Activated naive CD8-positive, alpha-beta T cell treated with anti-CD3 and anti-CD28 coated beads, Interleukin-2, amount 10 ng/mL, durations not matched to agents 7 days and 5 days (primary cell): ENCODE data around the gene TMEM245. TPM values are rescaled to one million over a fixed set of nuclear protein-coding genes. Genes with fewer than 3 reads are reported as not detected.
A peak's percentile ranks its signal among the peaks of the same experiment; 100 is the strongest.

ENCODE experiments used
- ATAC-seq: fragments of 150-1000 bp; cut with Tn5 transposase; one replicate; pipeline ENCODE4 v1.10.0; 2021; ENCODE audit warnings: low read depth, moderate library complexity
- POLR2A ChIA-PET: fragments of 350-600 bp; sonication (Branson Sonifier 250); formaldehyde crosslinking; loops from one replicate; lab custom pipeline; 2021; ENCODE audit warnings: antibody characterized with exemption; lab: Charles Lee
- DNase-seq: peaks from one replicate; pipeline ENCODE4 v3.0.0; 2021
- H3K27ac Mint-ChIP-seq: one replicate; pipeline ENCODE4 v1.8.0; 2022; ENCODE audit warnings: mild to moderate bottlenecking, mixed read lengths
- H3K27me3 Mint-ChIP-seq: one replicate; pipeline ENCODE4 v1.8.0; 2022; ENCODE audit warnings: mild to moderate bottlenecking, moderate library complexity, mixed read lengths
- H3K36me3 Mint-ChIP-seq: one replicate; pipeline ENCODE4 v1.8.0; 2021; ENCODE audit warnings: mild to moderate bottlenecking, mixed read lengths
- H3K4me1 Mint-ChIP-seq: one replicate; pipeline ENCODE4 v1.8.0; 2021; ENCODE audit warnings: mixed read lengths
- H3K4me3 Mint-ChIP-seq: one replicate; pipeline ENCODE4 v1.8.0; 2022; ENCODE audit warnings: mild to moderate bottlenecking, moderate library complexity, mixed read lengths
- H3K9me3 Mint-ChIP-seq: one replicate; pipeline ENCODE4 v1.8.0; 2021; ENCODE audit warnings: mixed read lengths
- total RNA-seq, 2 experiments: library from RNA; stranded (reverse); gene quantifications; one replicate each; pipeline ENCODE4 v1.2.3, GENCODE V29; 2021

Gene TMEM245
- total RNA-seq, 2 experiments from 2014 or later, result 42.8 to 45.7 TPM

DNA sequence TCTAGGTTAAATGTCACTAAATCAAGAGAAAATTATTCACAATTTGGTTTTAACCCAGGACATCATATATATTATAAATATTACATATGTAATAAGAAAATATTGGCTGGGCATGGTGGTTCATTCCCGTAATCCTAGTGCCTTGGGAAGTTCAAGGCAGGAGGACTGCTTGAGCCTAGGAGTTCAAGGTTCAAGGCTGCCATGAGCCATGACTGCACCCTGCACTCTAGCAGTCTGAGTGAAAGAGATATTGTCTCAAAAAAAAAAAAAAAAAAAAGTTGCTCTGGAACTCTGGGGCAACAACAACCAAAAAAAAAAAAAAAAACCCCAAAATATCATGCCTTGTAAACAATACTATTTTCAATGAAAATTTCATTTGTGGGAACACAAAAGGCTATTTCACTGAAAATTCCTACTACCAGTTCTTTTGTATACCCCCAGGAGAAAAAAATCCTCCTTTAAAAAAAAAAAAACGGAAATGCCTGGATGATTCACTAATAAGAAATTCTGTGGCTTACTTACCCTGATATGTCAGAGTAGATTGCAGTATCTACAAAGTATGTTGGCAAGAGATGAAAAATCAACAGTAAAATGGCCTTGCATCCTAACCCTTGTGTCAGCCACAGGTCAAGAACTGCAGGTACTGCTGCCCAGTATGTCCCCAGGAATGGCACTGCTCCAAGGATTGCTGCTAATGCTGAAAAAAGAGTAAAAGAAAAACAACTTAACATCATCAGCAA is 83.9 kb downstream of the TMEM245 start:
- Mint-ChIP-seq H3K4me3 (no peak overlapping the region), H3K27ac (no peak overlapping the region)
- POLR2A ChIA-PET, result no interaction called here

DNA sequence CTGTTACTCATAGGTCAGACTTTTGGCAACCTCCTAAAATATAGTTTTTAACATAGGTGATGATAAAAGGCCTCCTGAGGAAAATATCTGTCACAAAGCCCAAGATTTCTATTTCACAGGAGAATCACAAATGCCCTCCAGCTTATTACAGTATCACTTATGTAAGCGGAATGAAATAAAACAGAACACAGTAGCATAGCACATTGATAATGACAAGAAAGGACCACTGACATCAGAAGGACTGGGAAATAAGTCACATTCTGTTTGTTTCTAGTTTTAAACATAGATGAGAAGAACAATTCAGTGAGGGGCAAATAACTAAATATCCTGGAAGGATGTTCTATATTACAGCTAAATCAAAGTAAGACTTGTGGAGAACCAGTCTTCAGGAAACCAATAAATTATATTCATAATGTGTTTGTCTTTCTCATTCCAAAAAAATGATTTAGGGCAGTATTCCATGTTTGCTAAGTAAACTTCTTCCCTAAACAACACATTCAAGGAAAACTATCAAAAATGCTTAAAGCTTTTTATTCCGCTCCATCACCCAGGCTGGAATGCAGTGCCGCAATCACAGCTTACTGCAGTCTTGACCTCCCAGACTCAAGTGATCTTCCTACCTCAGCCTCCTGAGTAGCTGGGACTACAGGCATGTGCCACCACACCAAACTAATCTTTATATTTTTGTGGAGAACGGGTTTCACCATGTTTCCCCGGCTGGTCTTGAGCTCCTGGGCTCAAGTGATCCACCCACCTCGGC is 85.6 kb downstream of the TMEM245 start:
- Mint-ChIP-seq H3K9me3 (no peaks in the 10 kb centered on the region), H3K27me3 (no peaks in the 10 kb centered on the region), H3K27ac (peak overlapping the region; percentile 54), H3K4me1 (no peaks in the 10 kb centered on the region), H3K4me3 (no peak overlapping the region), H3K36me3 (peaks cover 16% of the 10 kb centered on the region)
- POLR2A ChIA-PET, result no interaction called here
- ATAC-seq (no peak), DNase-seq (no peak)

More for the DNA sequence above, 83.9 kb downstream of the TMEM245 start:
- Mint-ChIP-seq H3K9me3 (no peaks in the 10 kb centered on the region), H3K36me3 (peaks cover 17% of the 10 kb centered on the region), H3K4me1 (no peaks in the 10 kb centered on the region), H3K27me3 (no peaks in the 10 kb centered on the region)
- no peak for DNase-seq
- no peak for ATAC-seq

DNA sequence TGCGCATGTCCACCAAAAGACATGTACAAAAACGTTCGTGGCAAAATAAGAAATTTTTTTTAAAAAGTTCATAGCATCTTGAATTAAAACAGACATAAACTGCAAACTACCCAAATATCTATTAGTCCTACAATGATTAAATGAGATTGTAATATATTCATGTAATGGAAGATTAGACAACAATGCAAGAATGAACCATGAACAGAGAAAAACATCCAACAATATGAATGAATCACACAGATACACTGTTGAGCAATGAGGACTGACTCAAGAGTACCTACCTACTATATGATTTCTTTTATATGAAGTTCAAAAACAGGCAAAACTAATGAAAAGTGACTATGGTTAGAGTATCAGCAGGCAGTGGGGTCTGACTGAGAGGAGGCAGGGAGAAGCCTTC is 88.5 kb downstream of the TMEM245 start:
- peaks cover 13% of the 10 kb centered on the region for H3K36me3 Mint-ChIP-seq
- no peak for ATAC-seq
- POLR2A ChIA-PET, result no interaction called here
- DNase-seq, result no peak
- no peak overlapping the region for H3K4me3 Mint-ChIP-seq
- no peak overlapping the region for H3K27ac Mint-ChIP-seq
- H3K9me3 Mint-ChIP-seq, result no peaks in the 10 kb centered on the region
- H3K27me3 Mint-ChIP-seq, result no peaks in the 10 kb centered on the region
- H3K4me1 Mint-ChIP-seq, result peaks cover 3% of the 10 kb centered on the region

GRCh38 chr9:109030426-109030825 is 89.3 kb downstream of the TMEM245 start:
- no peaks in the 10 kb centered on the region for H3K27me3 Mint-ChIP-seq
- no peaks in the 10 kb centered on the region for H3K9me3 Mint-ChIP-seq
- no peak overlapping the region for H3K27ac Mint-ChIP-seq
- peaks cover 9% of the 10 kb centered on the region for H3K36me3 Mint-ChIP-seq
- ATAC-seq (no peak), DNase-seq (no peak)
- POLR2A ChIA-PET, result no interaction called here
- no peak overlapping the region for H3K4me3 Mint-ChIP-seq
- peaks cover 3% of the 10 kb centered on the region for H3K4me1 Mint-ChIP-seq

DNA sequence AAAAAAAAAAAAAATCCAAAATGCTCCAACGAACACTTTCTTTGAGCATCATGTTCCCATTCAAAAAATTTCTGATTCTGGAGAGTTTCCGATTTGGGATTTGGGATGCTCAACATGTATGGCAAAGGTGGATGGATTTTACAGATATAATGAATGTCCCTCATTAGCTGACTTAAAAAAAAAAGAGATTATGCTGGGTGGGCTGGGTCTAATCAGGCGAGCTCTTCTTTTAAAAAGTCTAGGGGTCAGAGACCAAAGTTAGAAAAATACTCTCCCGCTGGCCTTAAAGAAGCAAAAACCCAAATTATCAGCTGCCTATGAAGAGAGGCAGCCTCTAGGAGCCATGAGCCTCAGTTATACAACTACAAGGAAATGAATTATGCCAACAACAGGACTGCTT is 91.3 kb downstream of the TMEM245 start:
- POLR2A ChIA-PET, result no interaction called here
- H3K4me1 Mint-ChIP-seq, result peaks cover 3% of the 10 kb centered on the region
- H3K9me3 Mint-ChIP-seq, result no peaks in the 10 kb centered on the region
- H3K27ac Mint-ChIP-seq, result no peak overlapping the region
- no peaks in the 10 kb centered on the region for H3K27me3 Mint-ChIP-seq
- no peak for DNase-seq
- no peak overlapping the region for H3K4me3 Mint-ChIP-seq
- no peak for ATAC-seq
- peaks cover 6% of the 10 kb centered on the region for H3K36me3 Mint-ChIP-seq

GRCh38 chr9:109027176-109027575 is 92.6 kb downstream of the TMEM245 start:
- no peak overlapping the region for H3K27ac Mint-ChIP-seq
- H3K36me3 Mint-ChIP-seq, result peaks cover 6% of the 10 kb centered on the region
- DNase-seq (no peak), ATAC-seq (no peak)
- no peaks in the 10 kb centered on the region for H3K27me3 Mint-ChIP-seq
- H3K4me1 Mint-ChIP-seq, result peaks cover 3% of the 10 kb centered on the region
- no peaks in the 10 kb centered on the region for H3K9me3 Mint-ChIP-seq
- POLR2A ChIA-PET, result no interaction called here
- no peak overlapping the region for H3K4me3 Mint-ChIP-seq

GRCh38 chr9:109026306-109026705 is 93.4 kb downstream of the TMEM245 start:
- ATAC-seq (no peak), DNase-seq (no peak)
- no peak overlapping the region for H3K27ac Mint-ChIP-seq
- H3K36me3 Mint-ChIP-seq, result peaks cover 3% of the 10 kb centered on the region
- POLR2A ChIA-PET, result no interaction called here
- no peaks in the 10 kb centered on the region for H3K27me3 Mint-ChIP-seq
- H3K4me3 Mint-ChIP-seq, result no peak overlapping the region
- H3K9me3 Mint-ChIP-seq, result no peaks in the 10 kb centered on the region
- peaks cover 3% of the 10 kb centered on the region for H3K4me1 Mint-ChIP-seq

DNA sequence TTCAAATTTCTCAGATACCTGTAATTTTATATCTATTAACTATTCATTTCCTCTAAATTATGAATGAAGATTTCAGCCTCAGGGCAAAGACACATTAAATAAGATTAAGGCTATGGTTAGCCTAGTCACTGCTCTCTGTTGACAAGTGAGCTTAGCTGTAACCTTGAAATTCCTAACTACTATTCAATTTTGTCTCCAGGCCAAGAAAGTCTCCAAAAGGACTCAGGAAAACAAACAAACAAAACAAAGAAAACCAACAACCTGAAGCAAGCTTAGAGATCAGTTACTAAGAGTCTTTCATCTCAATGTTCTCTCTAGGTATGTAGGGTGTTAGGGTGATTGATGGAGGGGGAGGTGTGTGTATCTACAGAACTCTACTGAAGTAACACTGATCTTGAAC is 96.9 kb downstream of the TMEM245 start:
- ATAC-seq (no peak), DNase-seq (no peak)
- peaks cover 9% of the 10 kb centered on the region for H3K4me1 Mint-ChIP-seq
- POLR2A ChIA-PET, result no interaction called here
- H3K4me3 Mint-ChIP-seq, result no peak overlapping the region
- H3K27ac Mint-ChIP-seq, result no peak overlapping the region
- H3K27me3 Mint-ChIP-seq, result no peaks in the 10 kb centered on the region
- H3K9me3 Mint-ChIP-seq, result no peaks in the 10 kb centered on the region
- peaks cover 8% of the 10 kb centered on the region for H3K36me3 Mint-ChIP-seq

DNA sequence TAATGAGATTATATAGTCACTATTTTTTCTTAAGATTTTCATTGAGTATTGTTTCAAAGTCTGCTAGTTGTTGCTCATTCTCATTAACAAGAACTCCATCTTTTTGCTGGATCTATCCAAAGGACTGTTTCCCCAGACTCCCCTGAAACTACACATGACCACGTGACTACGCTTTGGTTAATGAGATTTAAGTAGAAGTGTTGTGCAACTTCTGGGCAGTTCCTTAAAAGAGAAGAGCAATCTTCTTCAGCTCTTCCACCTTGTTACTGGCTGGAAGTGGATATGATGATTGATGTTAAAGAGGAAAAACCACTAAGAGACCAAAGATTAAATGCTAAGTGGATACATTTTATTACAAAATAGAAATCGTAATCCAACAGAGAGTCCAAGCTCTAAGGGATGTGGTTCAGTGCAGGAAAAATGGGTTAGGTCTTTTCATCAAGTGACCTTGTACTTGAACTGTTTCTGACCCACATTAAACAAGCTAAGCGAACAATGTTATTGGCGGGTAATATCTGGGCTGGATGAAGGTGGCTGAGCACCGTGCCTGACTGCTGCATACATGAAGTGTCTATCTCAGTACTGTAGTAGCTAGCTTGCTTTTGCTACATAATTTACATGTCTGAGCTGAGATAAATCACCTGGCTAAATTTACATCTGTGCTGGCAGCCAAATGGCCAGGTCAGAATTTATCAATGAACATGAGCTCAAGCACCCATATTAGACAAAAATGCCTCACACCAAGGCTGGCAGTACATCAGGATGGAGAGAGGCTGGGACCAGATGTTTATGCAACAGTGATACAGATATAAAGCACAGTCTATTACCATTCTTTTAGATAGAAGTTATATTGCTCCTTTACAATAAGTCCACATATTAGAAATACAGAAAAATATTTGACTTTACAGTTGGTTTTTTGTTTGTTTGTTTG is 98.9 kb downstream of the TMEM245 start:
- Mint-ChIP-seq H3K36me3 (peaks cover 8% of the 10 kb centered on the region), H3K27me3 (no peaks in the 10 kb centered on the region), H3K4me1 (peaks cover 5% of the 10 kb centered on the region), H3K27ac (no peak overlapping the region), H3K9me3 (no peaks in the 10 kb centered on the region), H3K4me3 (no peak overlapping the region)
- POLR2A ChIA-PET, result no interaction called here
- DNase-seq (no peak), ATAC-seq (no peak)

DNA sequence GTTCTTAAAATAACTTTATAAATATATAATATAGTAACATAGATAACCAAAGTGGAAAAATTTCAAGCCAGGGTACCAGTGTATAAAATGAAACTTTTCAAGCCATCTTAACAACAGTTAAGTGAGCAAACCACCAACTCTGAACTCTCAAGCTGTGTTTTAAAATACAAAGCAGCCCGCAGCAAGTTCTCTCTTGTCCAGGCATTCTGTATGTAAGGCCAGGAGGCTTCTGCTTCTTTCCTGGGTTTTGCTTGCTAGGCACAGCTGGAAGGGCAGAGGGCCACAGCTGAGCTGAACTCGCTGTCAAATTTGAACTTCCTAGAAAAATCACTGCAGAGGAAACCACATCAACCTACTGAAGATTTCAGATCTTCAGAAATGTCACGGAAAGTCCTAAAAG is 99.6 kb downstream of the TMEM245 start:
- ATAC-seq (no peak), DNase-seq (no peak)
- Mint-ChIP-seq H3K27ac (no peak overlapping the region), H3K4me3 (no peak overlapping the region), H3K27me3 (no peaks in the 10 kb centered on the region), H3K9me3 (no peaks in the 10 kb centered on the region), H3K4me1 (peaks cover 5% of the 10 kb centered on the region), H3K36me3 (peaks cover 8% of the 10 kb centered on the region)
- POLR2A ChIA-PET, result no interaction called here

GRCh38 chr9:109019420-109019819 is 100.3 kb downstream of the TMEM245 start:
- Mint-ChIP-seq H3K36me3 (peaks cover 8% of the 10 kb centered on the region), H3K27ac (no peak overlapping the region), H3K4me1 (peaks cover 5% of the 10 kb centered on the region), H3K4me3 (no peak overlapping the region), H3K27me3 (no peaks in the 10 kb centered on the region), H3K9me3 (no peaks in the 10 kb centered on the region)
- POLR2A ChIA-PET, result no interaction called here
- no peak for ATAC-seq
- no peak for DNase-seq

DNA sequence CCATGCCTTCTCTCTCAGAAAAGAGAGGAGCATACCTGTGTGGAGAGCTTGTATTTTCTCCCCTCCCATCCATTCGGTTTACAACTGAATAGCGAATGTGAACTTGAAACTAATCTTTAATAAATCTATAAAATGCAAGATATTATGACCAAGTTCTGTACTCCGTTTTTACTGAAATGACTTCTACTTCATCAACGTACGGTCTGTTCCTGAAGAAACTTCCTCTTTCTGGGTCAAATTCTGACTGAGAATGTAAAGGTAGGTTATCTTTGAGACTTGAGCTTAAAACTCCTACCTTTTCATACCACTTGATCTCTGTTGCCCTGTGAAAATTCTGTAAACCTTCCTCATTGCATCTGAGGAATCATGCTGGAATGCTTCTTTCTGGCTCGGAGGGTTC is 102.3 kb downstream of the TMEM245 start:
- Mint-ChIP-seq H3K4me3 (no peak overlapping the region), H3K27me3 (no peaks in the 10 kb centered on the region), H3K4me1 (peaks cover 12% of the 10 kb centered on the region), H3K9me3 (no peaks in the 10 kb centered on the region), H3K27ac (no peak overlapping the region), H3K36me3 (peaks cover 8% of the 10 kb centered on the region)
- POLR2A ChIA-PET, result no interaction called here
- DNase-seq, result no peak
- ATAC-seq, result no peak

DNA sequence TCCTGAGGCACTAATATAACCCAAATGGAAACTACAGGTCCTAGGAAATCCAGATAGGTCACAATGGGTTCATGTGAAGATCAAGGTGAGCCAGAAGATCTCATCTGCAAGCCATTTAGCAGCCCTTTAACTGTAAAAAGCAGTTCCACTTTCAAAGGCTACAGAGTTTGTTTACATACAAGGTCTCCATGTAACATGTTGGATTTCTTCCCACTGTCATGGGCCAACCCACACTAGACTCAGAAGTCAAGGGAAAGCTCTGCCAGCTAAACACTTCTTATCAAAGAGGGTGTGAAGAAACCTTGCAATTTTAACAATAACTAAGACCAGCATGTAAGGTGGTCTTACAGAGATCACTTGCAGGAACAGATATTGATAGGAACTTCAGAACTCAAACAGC is 102.7 kb downstream of the TMEM245 start:
- H3K4me3 Mint-ChIP-seq, result no peak overlapping the region
- no peaks in the 10 kb centered on the region for H3K27me3 Mint-ChIP-seq
- H3K9me3 Mint-ChIP-seq, result no peaks in the 10 kb centered on the region
- DNase-seq (no peak), ATAC-seq (no peak)
- no peak overlapping the region for H3K27ac Mint-ChIP-seq
- POLR2A ChIA-PET, result no interaction called here
- H3K4me1 Mint-ChIP-seq, result peaks cover 16% of the 10 kb centered on the region
- peaks cover 10% of the 10 kb centered on the region for H3K36me3 Mint-ChIP-seq
